MCF 10A (cell line): ENCODE results near the gene IPO5. TPM values are rescaled to one million over a fixed set of nuclear protein-coding genes. Genes with fewer than 3 reads are reported as not detected.
"Not testable (repeated sequence)": the region's sequence is repeated elsewhere in the genome, so short reads cannot be mapped to it uniquely, and the experiment has no call there.

Experiments
- BruUV-seq: library from RNA; stranded (reverse); fragments of 400-500 nt; replicated peaks from 2 replicates; lab custom pipeline; 2021; lab: Mats Ljungman, UMichigan
- CTCF ChIA-PET: fragments of 300-600 bp; sonication (Branson Sonifier 250); formaldehyde crosslinking; extraction: SDS; loops from one replicate; lab custom pipeline; 2021; ENCODE audit warnings: antibody characterized with exemption, inconsistent platforms; lab: Yijun Ruan, JAX
- POLR2A ChIA-PET: fragments of 300-600, 350-650 bp; sonication (Branson Sonifier 250); formaldehyde crosslinking; extraction: SDS; loops from one replicate; lab custom pipeline; 2020; ENCODE audit warnings: antibody characterized with exemption, inconsistent platforms; lab: Yijun Ruan, JAX
- DNase-seq: peaks from one replicate; pipeline ENCODE4 v3.0.0-alpha.2; 2018; ENCODE audit not compliant: unreplicated experiment
- H3K27ac Mint-ChIP-seq: one replicate; pipeline ENCODE4 v1.8.0; 2022; ENCODE audit warnings: mild to moderate bottlenecking, low read depth, mixed read lengths; ENCODE audit not compliant: unreplicated experiment
- H3K27me3 Mint-ChIP-seq: one replicate; pipeline ENCODE4 v1.8.0; 2022; ENCODE audit warnings: mixed read lengths; ENCODE audit not compliant: insufficient read depth, unreplicated experiment
- H3K36me3 Mint-ChIP-seq: one replicate; pipeline ENCODE4 v1.8.0; 2022; ENCODE audit warnings: mild to moderate bottlenecking, moderate library complexity, mixed read lengths; ENCODE audit not compliant: insufficient read depth, unreplicated experiment
- H3K4me1 Mint-ChIP-seq: one replicate; pipeline ENCODE4 v1.8.0; 2022; ENCODE audit warnings: mixed read lengths; ENCODE audit not compliant: insufficient read depth, unreplicated experiment
- H3K4me3 Mint-ChIP-seq: one replicate; pipeline ENCODE4 v1.8.0; 2022; ENCODE audit warnings: mild to moderate bottlenecking, moderate library complexity, mixed read lengths; ENCODE audit not compliant: unreplicated experiment
- H3K9me3 Mint-ChIP-seq: one replicate; pipeline ENCODE4 v1.8.0; 2022; ENCODE audit warnings: mixed read lengths; ENCODE audit not compliant: unreplicated experiment
- CTCF ChIP-seq: fragments of 200-600 bp; IDR thresholded peaks from one replicate; pipeline ENCODE4 v1.8.0; 2022; ENCODE audit warnings: antibody characterized with exemption, mild to moderate bottlenecking; ENCODE audit not compliant: unreplicated experiment
- intact Hi-C: fragments of 100-400 bp; cut with micrococcal nuclease; formaldehyde crosslinking; loops from 2 replicates; pipeline ENCODE4 v1.14.1; 2022
- total RNA-seq: library from RNA; stranded (reverse); gene quantifications from 2 replicates; pipeline ENCODE4 v1.2.3, GENCODE V29; 2022

IPO5 gene
- total RNA-seq, 1 experiment from 2014 or later, result 200 TPM

- Mint-ChIP-seq H3K36me3 (peaks cover 95% of the 10 kb centered on the region), H3K9me3 (peaks cover 5% of the 10 kb centered on the region), H3K4me1 (no peaks in the 10 kb centered on the region), H3K4me3 (no peak overlapping the region), H3K27ac (no peak overlapping the region), H3K27me3 (no peaks in the 10 kb centered on the region)
- intact Hi-C loops, result no loop called here
- BruUV-seq, result no TSS peak
- TF ChIP-seq CTCF, result no peak
- POLR2A ChIA-PET, result interaction anchor here (1.5 kb wide), 1 partner anchor 12 kb away, joined by 3 read pairs; no protein-coding TSS in a partner anchor
- no peak for DNase-seq
- CTCF ChIA-PET, result interaction anchor here (1.1 to 2.1 kb wide), 2 partner anchors 8 to 144 kb away, joined by 3 to 8 read pairs; no protein-coding TSS in a partner anchor
Measured at GRCh38 chr13:97999653-98000052, 46.2 kb downstream of the IPO5 start.

- ChIA-PET CTCF (no interaction called here), POLR2A (no interaction called here)
- no TSS peak for BruUV-seq
- no peak overlapping the region for H3K4me3 Mint-ChIP-seq
- H3K9me3 Mint-ChIP-seq, result peaks cover 5% of the 10 kb centered on the region
- intact Hi-C loops, result no loop called here
- peaks cover 98% of the 10 kb centered on the region for H3K36me3 Mint-ChIP-seq
- no peaks in the 10 kb centered on the region for H3K4me1 Mint-ChIP-seq
- peak overlapping the region; percentile 4 for H3K27ac Mint-ChIP-seq
- no peak for TF ChIP-seq CTCF
- no peaks in the 10 kb centered on the region for H3K27me3 Mint-ChIP-seq
- DNase-seq, result no peak
Measured at GRCh38 chr13:98004107-98004506, 50.6 kb downstream of the IPO5 start.

- BruUV-seq, POLR2A ChIA-PET, H3K27me3 Mint-ChIP-seq: not testable (repeated sequence)
Measured at GRCh38 chr13:98004997-98005396, 51.5 kb downstream of the IPO5 start.

GRCh38 chr13:98007001-98007400 is 53.5 kb downstream of the IPO5 start:
- no peak overlapping the region for H3K27ac Mint-ChIP-seq
- intact Hi-C loops, result no loop called here

More at GRCh38 chr13:98004997-98005396, 51.5 kb downstream of the IPO5 start:
- peak; percentile 59 for DNase-seq
- H3K4me3 Mint-ChIP-seq, H3K27ac Mint-ChIP-seq, intact Hi-C loops, H3K4me1 Mint-ChIP-seq, H3K9me3 Mint-ChIP-seq: not testable (repeated sequence)
- H3K36me3 Mint-ChIP-seq, result peaks cover 99% of the 10 kb centered on the region
- CTCF ChIA-PET, result interaction anchor here (0.9 kb wide), 1 partner anchor 648 kb away, joined by 3 read pairs; no protein-coding TSS in a partner anchor

More at GRCh38 chr13:98007001-98007400, 53.5 kb downstream of the IPO5 start:
- no peak for TF ChIP-seq CTCF
- Mint-ChIP-seq H3K27me3 (no peaks in the 10 kb centered on the region), H3K9me3 (peaks cover 5% of the 10 kb centered on the region), H3K4me3 (no peak overlapping the region), H3K36me3 (peaks cover 100% of the 10 kb centered on the region), H3K4me1 (no peaks in the 10 kb centered on the region)
- ChIA-PET CTCF (interaction anchor here (0.7 kb wide), 1 partner anchor 1057 kb away, joined by 3 read pairs; no protein-coding TSS in a partner anchor), POLR2A (no interaction called here)
- BruUV-seq, result no TSS peak
- no peak for DNase-seq
